Neutrophil (primary cell): Measurements from ENCODE around the gene SERPINB5.

Source experiments
- H3K27ac ChIP-seq: fragments of 200-600 bp; sonication (generic); 2 replicates; pipeline ENCODE4 v1.5.1; 2016; ENCODE audit warnings: mild to moderate bottlenecking, moderate library complexity
- H3K27me3 ChIP-seq: fragments of 200-600 bp; sonication (generic); 2 replicates; pipeline ENCODE4 v1.6.0; 2016; ENCODE audit warnings: mild to moderate bottlenecking
- H3K36me3 ChIP-seq: fragments of 200-600 bp; sonication (generic); 2 replicates; pipeline ENCODE4 v1.5.1; 2017
- H3K4me1 ChIP-seq, 2 experiments: fragments of 200-600 bp in 1 of 2; sonication (generic) in 1 of 2; 1 replicate in 1 of 2; 2 replicates in 1 of 2; pipeline versions ENCODE4 v1.5.1 to v1.6.1; 2013 to 2016; ENCODE audit warnings: low read depth in 1 of 2, low read length in 1 of 2, mild to moderate bottlenecking in 1 of 2, moderate library complexity in 1 of 2; ENCODE audit not compliant: control insufficient read depth in 1 of 2, insufficient read depth in 1 of 2
- H3K4me3 ChIP-seq, 2 experiments: fragments of 200-600 bp in 1 of 2; sonication (generic) in 1 of 2; 1 replicate in 1 of 2; 2 replicates in 1 of 2; pipeline ENCODE4 v1.5.1; 2013 to 2016; ENCODE audit warnings: low read depth in 1 of 2, low read length in 1 of 2, mild to moderate bottlenecking in 1 of 2, moderate library complexity in 1 of 2
- H3K9me3 ChIP-seq: fragments of 200-600 bp; sonication (generic); 2 replicates; pipeline ENCODE4 v1.5.1; 2016
- CTCF ChIP-seq: fragments of 200-600 bp; sonication (generic); IDR thresholded peaks from 2 replicates; pipeline ENCODE4 v1.5.1; 2016; ENCODE audit warnings: antibody characterized with exemption

Gene SERPINB5

DNA sequence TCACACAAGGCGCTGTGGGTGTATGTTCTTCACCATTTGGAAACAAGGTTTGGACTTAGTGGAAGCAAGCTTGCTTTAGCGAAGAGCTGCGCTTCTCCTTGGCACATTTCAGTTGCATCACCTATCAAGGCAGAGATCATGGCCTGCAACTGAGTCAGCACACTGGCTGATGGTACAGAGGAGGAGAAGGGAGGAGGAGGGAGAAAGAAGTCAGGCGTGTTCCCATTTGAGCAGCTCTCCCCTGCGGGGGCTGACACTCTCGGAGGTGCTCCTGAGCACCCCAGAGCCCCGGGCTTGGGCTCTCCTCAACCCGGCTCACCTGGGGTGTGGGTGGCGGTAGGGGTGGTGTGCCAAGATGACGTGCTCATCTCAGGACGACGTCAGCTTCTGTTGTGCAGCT lies 6.0 kb upstream of the SERPINB5 start:
- Histone ChIP-seq H3K4me3 (no peak overlapping the region), H3K9me3 (no peaks in the 10 kb centered on the region), H3K27ac (no peak overlapping the region), H3K27me3 (no peaks in the 10 kb centered on the region), H3K4me1 (no peaks in the 10 kb centered on the region), H3K36me3 (no peaks in the 10 kb centered on the region)
- no peak for TF ChIP-seq CTCF

- Histone ChIP-seq H3K27me3 (no peaks in the 10 kb centered on the region), H3K36me3 (no peaks in the 10 kb centered on the region), H3K9me3 (no peaks in the 10 kb centered on the region), H3K4me3 (no peak overlapping the region), H3K4me1 (no peaks in the 10 kb centered on the region), H3K27ac (no peak overlapping the region)
- no peak for TF ChIP-seq CTCF
These were observed 4.4 kb upstream of the SERPINB5 start for GRCh38 chr18:63472380-63472779.

DNA sequence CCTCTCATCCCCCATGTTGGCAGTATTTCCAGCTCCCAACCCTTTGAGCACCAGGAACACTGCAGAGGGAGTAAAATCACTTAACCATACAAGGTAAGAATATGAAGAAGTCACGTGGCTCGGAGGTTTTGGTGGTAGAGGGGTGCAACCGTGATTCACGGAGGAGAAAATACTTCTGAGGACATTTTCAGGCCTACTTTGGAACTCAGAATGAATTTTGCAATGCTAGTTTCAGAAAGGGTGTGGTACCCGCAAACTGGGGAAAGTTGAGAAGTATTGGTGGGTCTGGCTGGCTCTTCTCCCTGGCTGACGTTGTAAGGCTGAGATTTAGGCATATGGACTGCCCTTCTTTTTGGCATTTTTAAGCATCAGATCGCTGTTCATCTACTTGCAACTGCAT lies 442 bp downstream of the SERPINB5 start:
- Histone ChIP-seq H3K9me3 (no peaks in the 10 kb centered on the region), H3K27me3 (no peaks in the 10 kb centered on the region), H3K27ac (no peak overlapping the region), H3K4me1 (no peaks in the 10 kb centered on the region), H3K4me3 (no peak overlapping the region), H3K36me3 (no peaks in the 10 kb centered on the region)
- TF ChIP-seq CTCF = no peak

DNA sequence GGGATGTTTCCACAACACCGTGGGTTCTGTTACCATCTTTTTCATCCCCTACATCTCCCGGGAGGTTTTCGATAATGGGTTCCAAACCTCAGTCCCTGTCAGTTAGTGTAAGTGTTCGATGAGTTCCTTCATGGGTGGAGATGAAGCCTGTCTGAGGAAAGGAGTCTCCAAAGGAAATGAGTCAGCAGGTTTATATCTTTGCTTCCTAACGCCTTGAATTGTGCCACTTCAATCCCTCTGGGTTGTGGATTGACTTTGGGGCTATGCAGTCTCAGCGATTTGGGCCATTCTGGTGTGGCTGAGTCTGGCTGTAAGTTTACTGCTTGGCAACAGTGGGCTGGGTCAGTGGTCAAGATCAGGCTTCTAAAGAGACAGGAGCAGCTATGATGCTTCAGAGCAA lies 1.2 kb downstream of the SERPINB5 start:
- Histone ChIP-seq H3K4me3 (no peak overlapping the region), H3K27me3 (no peaks in the 10 kb centered on the region), H3K4me1 (no peaks in the 10 kb centered on the region), H3K27ac (no peak overlapping the region), H3K36me3 (no peaks in the 10 kb centered on the region), H3K9me3 (no peaks in the 10 kb centered on the region)
- no peak for TF ChIP-seq CTCF

DNA sequence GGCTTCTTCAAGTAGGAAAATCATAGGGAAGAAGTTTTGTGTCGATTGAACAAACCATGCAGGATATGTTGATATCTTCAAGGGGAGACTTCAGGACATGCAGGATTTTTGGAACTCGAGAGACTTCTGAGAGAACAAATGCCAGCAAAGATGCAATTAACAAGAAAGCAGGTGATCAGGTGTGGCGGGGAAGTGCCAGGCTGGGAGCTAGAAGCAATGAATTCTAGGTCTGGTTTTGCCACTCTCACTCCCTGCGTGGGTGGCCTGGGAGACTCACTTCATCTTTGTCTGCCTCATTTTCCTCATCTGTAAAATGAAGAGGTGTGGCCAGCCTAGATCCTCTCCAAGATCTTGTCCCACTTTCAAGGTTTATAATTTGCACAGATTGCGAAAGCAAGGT lies 3.1 kb downstream of the SERPINB5 start:
- no peak overlapping the region for H3K4me3 ChIP-seq
- H3K36me3 ChIP-seq = no peaks in the 10 kb centered on the region
- no peaks in the 10 kb centered on the region for H3K27me3 ChIP-seq
- H3K27ac ChIP-seq = no peak overlapping the region
- H3K4me1 ChIP-seq = no peaks in the 10 kb centered on the region
- TF ChIP-seq CTCF = no peak
- H3K9me3 ChIP-seq = no peaks in the 10 kb centered on the region

DNA sequence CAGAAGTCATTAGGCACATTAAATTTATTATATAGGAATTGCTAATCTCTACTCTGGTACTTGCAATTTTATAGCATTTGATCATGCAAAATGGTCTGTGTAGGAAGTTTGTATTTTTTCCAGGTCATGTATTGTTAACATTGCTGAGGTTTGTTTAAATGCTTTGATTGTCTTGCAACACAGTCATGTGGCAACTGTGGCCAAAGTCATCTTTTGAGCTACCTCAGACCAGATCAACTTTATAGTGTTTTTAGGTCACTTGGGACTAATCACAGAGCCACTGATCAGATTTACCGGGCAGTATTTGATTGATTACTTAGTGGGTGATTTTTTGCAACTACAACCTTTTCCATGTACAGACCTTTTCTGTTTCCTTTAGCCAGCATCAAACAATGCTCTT lies 3.7 kb downstream of the SERPINB5 start:
- Histone ChIP-seq H3K27ac (no peak overlapping the region), H3K36me3 (no peaks in the 10 kb centered on the region), H3K4me1 (no peaks in the 10 kb centered on the region), H3K27me3 (no peaks in the 10 kb centered on the region), H3K4me3 (no peak overlapping the region), H3K9me3 (no peaks in the 10 kb centered on the region)
- TF ChIP-seq CTCF = no peak
